HG02840 (cell line): ENCODE measurements around the gene SKAP1.

ENCODE experiments used
- ATAC-seq: cut with Tn5 transposase; IDR thresholded peaks from one replicate; pipeline ENCODE4 v1.9.1; 2021; ENCODE audit warnings: mild to moderate bottlenecking, moderate library complexity, moderate number of reproducible peaks; ENCODE audit not compliant: unreplicated experiment, low FRiP score

Gene SKAP1

DNA sequence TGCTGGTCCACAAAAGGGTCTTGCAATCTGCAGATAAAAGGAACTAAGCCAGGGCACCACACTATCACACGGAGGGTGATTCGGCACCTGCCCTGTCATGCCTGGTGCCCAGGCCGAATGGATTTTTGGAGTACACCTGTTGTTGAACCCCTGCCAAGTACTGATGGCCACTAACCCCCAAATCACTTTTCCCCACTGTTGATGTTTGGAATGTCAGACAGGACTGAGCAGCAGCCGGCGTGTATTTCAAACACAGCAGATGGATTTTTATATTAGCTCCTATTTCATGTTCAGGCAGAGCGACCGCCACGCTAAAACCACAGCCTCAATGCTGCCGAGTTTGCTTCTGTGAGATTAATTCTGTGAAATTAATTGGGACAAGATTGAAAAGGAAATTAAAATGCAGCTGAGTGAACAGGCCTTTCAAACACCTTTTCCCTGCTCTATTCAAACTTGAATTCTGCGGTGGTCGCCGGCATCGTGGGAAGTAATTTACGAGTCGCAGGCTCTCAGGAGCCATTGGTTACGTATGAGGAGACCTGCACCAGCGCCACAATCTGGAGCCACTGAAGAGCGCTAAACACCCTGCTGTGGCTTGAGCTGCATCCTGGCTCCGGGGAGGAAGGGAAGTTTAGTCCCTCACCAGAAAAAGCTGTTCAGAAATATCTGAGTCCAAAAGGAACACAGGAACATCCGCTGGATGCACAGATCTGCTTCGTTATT is 274.0 kb downstream of the SKAP1 start:
- ATAC-seq, result no peak

DNA sequence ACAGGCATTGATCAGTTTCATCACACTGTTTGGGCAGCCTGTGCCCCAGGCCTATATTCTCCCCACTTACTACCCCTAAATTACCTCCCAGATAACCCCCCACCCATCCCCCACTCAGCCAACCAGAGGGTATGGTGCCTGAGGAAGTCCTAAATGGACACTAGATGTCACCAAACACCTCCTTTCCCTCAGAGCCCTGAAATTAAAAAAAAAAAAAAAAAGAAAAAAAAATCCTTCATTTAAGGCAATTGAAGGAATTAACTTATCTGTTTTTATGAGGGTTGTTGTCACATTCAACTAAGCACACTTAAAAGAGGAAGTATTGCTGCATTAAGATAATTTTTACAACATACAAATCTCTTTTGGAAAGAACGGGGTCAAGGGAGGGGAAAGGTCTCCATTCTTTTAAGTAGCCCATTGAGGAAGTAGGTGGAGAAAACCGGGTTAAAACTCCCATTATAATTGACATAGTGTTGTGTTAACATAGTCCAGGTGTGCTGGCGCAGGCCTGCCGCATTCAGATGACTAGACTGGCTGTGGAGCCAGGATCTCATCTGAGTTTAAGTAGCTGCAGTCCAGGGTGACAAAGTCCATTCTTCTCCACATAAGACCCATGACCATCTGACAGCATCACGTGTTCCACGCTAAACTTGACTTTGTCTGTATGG is 276.2 kb downstream of the SKAP1 start:
- no peak for ATAC-seq

DNA sequence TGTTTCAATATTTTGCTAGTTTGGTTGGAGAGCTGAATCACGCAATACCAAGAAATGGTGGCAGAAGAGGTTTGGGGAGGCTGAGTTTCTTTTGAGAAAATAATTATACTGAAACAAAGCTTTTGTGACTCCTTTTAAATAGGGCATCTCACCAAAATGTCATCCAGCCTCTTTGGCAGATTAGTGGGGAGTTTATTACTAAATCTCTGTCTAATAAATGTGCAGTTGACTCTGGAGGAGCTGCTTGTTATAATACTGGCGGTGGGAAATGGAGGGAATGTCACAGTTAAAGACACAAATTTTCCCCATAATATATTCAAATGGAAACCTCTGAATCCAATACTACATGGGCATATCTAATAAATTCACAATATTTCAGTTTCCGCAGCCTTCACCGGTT is 277.7 kb downstream of the SKAP1 start:
- no peak for ATAC-seq

DNA sequence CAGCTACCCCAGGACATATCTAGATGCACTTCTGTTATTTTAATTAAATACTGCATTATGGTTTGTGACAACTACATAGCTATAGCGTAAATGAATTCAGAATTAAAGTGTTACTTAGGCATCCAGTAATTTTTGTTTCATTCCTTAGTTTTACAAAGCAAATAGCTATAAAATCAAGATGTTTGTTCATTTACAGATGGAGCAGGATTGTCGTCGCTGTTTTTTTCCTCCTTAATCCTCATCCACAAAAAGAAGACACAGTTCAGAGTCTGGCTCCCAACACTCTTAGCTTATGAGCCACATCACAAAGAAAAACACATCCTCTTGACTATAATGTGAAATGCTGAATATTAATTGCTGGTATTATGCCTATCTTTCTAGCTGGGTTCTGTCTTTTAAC is 278.8 kb downstream of the SKAP1 start:
- ATAC-seq, result no peak

DNA sequence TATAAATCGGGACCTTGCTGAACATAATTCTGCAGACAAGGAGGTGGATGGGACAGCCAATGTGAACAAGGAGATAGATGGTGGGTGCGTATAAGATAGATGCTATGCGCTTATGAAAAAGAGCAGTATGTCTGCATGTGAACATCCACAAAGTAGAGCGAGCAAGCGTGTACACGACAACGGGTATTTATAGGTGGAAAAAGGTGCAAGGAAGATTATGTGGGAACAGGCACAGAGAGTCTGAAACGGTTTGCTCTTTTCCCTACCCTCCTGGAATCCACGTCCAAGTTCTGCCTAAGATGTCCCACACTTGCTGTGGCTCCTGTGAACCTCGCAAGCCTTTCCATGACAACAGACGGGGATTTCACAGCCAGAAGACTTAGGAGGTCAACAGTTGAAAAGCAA is 279.4 kb downstream of the SKAP1 start:
- no peak for ATAC-seq

DNA sequence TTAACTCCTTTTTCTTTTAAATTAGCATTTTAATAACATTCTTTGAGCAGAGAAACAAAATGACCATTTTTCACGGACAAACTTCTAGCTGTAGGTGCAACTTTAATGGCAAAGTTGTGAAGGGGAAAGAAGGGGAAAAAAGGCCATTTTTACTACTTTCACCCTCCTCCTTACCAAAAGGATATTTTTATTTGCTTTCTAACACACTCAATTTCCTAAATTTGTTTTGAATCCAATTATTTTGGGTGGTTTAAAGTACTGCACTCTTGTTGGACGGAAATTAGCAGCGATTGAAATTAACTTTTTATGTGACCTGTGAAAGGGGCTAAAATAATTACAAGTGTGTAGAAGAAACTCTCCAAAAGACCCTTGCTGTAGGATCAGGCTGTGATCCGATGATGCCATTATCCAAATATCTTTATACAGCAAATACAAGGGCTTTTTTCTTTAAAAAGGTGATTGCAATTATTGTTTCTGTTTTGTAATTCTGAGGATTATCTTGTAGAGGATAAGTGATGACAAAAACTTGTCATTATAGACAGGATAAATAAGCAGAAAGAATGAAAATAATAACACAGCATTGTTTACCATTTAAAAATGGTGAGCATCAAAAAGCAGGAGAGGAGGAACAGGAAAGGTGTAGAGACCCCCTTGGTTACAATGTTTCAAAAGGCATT is 280.1 kb downstream of the SKAP1 start:
- ATAC-seq, result no peak

DNA sequence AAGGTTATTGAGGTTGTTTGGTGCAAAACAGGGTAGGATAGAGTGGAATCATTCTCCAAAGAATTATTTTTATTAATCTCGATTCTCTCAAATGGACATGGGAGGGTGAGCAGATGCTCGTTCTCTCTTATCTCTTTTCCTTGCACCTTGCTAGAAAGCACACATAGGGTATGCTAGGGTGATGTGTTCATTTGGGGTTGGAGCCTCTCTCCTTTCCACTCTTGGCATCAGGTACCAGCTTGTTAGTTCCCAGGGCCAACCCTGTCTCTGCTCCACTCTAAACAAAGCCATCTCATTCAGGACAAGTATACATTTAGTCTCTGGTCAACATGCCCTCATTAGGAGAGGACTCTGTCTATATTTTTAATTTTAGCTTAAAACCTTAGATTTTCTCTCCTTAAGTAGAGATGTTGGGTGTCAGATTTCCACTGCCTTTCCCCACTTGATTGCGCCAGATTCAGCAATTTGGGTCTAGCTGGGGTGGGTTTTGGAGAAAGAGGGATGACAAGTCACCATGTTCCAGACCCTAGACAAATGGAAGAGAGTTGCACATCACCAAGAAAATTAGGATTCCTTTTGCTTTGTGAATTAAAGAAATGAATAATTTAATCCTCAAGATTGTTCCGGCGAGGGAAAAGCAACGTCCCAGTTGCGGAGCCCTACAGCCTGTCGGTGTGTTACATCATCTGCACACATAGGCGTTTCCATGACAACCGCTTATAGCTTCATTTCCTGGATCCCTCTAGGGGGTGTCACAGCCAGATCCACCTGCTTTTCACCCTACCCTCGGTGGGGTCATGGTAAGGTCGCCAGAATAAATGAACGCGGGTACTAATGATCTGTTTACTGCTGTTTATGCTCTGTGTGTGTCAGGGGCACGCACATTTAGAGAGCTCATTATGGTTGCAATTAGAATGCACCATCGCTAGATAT is 280.9 kb downstream of the SKAP1 start:
- ATAC-seq, result no peak

DNA sequence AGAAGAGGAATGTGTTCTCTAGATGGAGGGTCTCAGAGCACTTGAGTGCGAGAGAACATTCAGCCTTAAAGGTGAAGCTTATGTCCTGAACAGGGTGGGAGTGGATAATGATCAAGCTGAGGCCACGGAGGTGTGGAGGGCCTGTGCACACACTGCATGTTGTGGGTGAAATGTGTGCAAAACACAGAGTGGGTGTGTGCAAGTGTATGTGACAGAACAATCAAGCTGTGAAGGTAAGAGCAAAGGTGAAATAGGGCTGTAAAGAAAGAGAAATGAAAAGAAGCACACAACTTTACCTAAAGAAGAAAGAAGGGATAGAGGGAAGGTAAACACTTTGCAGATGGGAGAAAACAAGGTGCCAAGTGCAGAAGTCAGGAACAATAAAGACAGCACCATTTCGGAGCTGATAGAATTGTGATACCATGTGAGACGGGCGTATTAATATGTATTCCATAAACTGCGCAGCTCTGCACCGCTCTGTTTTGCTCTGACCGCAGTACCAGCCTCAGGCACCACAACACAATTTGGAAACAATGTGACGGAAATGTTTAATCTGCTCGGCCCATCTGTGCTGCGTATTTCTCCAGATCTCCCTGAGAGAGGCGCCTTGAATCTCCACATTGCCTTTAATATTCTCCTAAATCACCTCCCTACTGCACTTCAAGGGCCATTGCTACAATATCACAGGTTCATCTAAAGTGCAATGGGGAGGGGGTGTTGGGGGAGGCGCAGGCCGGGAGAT is 281.8 kb downstream of the SKAP1 start:
- ATAC-seq, result no peak

DNA sequence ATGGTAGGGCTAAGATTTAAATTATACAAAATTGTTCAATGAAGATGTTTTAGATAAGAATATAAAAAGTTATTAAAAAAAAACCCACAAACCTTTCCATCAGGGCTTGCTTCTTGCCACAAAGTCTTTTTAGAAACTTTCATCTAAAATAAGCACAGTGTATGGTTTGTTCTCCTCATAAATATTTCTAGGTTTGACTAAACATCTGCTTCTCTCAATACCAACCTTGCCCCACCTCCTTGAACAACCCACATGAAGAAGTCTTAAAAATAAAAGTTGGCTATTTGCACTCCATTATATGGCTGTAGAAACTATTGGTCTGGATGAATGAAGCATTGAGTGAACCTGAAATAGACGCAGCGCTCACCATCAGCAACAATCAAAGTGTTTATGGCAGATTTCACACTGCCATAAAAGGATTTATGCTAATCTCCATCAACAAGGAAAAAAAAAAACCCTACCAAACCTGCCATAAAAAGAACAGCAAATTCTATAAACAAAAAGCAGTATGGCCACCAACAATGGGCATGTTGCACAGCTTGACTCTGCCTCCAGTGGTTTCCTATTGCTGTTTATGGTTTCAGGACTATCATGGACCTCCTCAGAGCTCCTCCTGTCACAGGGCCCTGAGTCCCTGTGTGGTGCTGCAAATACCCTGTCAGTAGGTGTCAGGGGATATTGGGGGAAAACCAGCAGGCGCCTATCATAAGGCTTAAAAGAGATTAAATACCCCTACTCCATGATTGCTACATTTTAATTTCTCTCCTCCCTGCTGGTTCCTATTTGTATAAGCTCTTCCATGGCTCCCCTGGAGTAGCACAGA is 284.8 kb downstream of the SKAP1 start:
- no peak for ATAC-seq

DNA sequence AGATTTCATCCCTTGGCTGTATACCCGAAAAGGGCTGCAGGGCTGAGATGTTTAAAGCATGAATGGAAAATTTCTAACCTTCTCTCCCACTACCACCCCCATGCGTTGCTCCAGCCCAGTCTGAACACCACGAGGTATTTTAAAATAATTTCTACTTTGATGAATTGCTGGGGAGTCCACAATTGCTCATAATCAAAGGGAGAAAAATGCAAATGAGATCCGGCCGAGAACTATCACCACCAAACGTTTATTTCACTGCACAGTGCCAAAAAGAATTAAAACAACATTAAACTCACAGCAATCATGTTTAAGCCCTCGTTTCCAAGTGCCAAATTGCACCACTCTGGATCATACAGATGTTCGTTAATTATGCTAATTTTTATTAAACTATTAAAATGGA is 285.8 kb downstream of the SKAP1 start:
- no peak for ATAC-seq

DNA sequence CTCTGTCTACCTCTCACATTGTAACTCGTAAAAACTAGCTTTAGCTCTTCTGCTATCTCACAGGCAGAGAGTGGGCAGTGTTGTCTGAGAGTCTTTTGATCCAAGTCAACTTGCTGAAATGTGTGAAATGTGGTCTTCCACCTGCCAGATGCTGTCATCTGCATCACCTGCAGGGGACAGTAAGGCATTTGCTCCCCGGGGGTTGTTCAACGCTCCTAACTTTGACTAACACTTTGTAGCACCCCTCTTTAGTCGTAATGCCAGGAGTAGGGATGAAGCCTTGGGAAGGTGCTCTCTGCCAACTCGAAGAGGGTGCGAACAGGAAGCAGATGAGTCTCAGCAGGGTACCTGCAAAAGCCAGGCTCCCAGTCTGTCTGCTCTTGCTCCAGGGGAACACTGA is 286.4 kb downstream of the SKAP1 start:
- ATAC-seq, result no peak

DNA sequence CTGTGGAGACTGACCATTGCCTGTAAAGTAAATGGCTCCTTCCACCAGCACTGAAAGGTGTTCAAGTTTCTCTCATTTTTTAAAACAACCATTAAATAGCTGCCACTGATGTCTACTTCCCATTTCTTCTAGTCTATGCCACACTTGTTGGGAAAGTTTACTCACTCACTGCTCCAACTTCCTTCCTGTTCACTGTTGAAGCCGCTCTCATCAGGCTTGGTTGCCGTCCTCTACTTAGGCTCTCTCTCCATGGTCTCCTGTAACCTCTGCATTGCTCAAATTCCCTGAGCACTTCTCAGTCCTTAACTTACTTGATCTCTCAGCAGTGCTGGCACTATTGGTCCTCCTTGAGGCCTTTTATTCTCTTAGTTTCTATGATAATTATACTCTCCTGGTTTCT is 290.1 kb downstream of the SKAP1 start:
- no peak for ATAC-seq

DNA sequence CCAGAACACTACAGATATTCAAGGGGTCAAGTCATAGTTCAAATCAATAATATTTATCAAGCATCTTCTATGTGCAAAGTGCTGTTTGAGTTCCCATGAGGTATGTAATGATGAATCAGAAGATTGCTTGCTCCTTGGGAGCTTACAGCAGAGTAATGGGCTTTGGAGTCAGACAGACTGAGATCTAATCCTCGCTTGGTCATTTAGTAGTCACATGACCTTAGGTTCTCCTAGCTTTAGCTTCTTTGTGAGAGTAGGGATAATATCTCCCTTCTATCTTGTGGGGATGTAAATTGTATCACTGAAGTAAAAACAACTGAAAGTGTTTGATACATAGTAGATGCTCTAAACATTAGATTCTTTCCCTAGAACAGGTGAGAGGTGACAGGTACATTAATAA is 292.4 kb downstream of the SKAP1 start:
- ATAC-seq, result no peak

DNA sequence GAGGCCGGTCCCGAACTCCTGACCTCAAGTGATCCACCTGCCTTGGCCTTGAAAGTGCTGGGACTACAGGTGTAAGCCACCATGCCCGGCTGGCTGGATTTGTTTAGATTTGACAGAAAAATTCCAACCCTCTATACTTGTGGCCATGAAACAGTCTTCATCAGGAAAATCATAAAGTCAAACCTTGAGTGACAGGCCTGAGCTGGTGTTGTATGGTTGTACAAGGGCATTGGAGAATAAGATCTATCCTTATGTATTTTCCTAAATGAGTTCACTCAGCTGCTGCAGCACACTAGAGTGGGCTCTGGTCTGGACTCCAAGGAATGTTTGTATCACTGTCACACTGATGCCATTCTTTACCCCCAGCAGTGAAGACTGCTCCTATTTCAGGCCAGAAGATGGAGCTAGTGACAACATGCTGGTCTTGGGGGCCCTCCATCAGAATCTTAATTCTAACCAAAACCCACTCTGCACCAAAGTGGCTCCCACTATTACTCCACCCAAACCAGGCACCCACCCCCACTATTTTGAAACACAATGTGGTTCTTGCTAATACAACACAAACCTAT is 295.0 kb downstream of the SKAP1 start:
- no peak for ATAC-seq

DNA sequence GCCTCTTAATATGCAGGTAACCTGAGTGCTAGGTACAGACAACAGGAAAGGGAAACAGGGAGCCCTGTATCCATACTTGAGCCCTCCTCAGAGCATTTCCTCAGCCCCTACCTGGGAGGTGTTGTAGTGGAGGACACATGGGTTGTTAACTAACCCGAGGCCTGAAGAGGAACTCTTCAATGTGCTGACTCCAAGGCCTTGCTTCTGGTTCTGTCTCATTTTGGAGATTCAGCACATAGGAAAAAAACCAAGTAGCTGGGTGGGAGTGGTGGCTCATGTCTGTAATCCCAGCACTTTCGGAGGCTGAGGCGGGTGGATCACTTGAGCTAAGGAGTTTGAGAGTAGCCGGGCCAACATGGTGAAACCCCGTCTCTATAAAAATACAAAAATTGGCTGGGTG is 297.6 kb downstream of the SKAP1 start:
- no peak for ATAC-seq

DNA sequence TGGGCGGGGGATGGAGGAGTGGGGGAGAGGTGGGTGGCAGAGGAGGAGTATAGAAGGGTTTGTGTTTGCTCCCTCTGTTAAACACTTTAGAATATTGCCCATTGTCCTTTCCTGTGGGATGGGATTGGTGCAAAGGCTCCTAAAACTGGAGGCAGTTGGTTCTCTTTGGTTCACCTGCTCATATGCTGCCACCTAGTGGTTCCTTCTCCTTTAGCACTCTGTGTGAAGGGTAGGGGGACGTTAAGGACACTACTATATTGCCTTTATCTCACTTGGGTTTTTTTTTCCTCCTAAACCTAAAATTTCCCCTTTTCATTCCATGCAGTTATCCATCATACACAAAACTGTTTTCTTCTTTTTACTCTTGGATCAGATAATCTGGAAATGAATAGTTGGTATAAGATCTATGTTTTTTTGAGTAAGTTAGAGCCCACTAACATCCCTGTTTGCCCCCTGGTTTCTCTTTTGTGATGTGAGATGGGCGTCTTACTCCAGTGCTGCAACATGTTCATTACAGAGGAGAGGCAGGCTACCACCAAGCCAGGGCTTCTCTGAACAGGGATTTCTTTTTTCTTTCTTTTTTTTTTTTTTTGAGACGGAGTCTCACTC is 298.7 kb downstream of the SKAP1 start:
- ATAC-seq, result no peak

DNA sequence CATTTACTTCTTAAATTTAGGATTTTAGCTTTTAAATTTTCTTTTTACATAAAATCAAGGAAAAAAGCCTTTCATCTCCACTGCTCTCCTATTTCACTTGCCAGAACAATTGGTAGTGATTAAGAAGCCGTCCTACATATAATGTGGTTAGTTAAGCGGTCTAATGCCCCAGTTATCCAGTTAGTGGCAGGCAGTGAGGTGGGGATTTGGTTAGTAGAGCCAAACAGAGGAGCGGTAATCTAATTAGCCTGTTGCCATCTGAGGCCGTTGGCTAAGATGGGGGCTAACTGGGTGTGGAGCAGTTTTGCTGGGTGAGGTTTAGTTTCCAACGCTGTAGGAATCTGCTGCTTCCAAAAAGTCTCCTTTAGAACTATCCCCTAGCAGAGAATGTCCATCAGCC is 300.0 kb downstream of the SKAP1 start:
- no peak for ATAC-seq

DNA sequence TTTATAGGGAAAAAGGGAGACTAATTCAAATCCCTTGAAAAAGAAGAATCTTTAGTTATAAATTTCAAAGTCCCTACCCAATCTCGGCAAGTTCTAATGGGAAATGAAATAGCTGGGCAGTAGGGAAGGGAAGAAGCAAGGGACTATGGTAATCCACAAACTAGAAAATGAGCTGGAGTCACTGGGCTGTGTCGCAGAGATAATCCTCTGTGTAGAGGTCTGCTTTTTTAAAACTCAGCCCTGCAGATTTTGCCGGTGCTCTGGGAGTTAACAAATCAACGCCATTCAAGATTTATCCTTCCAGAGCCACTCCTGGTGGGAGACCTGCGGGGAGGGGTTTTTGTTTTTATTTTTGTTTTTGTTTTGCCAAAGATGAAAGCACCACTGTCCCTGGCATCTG is 301.6 kb downstream of the SKAP1 start:
- no peak for ATAC-seq
